SK-N-SH (cell line): Measurements from ENCODE around the gene DUS3L. TPM values are rescaled to one million over a fixed set of nuclear protein-coding genes. Genes with fewer than 3 reads are reported as not detected.

ENCODE experiments used
- CTCF ChIA-PET: fragments of 300-600, 350-600 bp; formaldehyde crosslinking; extraction: SDS; loops from one replicate; lab custom pipeline; 2021; lab: Yijun Ruan, JAX
- POLR2A ChIA-PET: fragments of 350-600 bp; sonication (Branson Sonifier 250); formaldehyde crosslinking; extraction: SDS; loops from one replicate; lab custom pipeline; 2020; ENCODE audit warnings: antibody characterized with exemption, inconsistent platforms; lab: Yijun Ruan, JAX
- DNase-seq: peaks from one replicate; pipeline ENCODE4 v3.0.0; 2012
- H2AFZ ChIP-seq: fragments of 200-600 bp; sonication (generic); 2 replicates; pipeline ENCODE4 v1.8.1; 2016; ENCODE audit warnings: antibody characterized with exemption, mild to moderate bottlenecking, low read depth
- H3F3A ChIP-seq: fragments of 200-600 bp; sonication (generic); replicated peaks from 2 replicates; pipeline ENCODE3; 2016; ENCODE audit warnings: antibody characterized with exemption, mild to moderate bottlenecking; ENCODE audit not compliant: insufficient read depth
- H3K27ac ChIP-seq, 2 experiments: fragments of 200-500 bp in 1 of 2; fragments of 200-600 bp in 1 of 2; sonication (Bioruptor generic) in 1 of 2; sonication (generic), shearing (Covaris generic) in 1 of 2; 2 replicates each; pipeline versions ENCODE4 v1.5.1 to v1.6.1; 2014 to 2016; ENCODE audit warnings: low read depth in 2 of 2, inconsistent platforms in 1 of 2, low read length in 1 of 2, mild to moderate bottlenecking in 1 of 2, mixed read lengths in 1 of 2
- H3K27me3 ChIP-seq: fragments of 200-600 bp; sonication (generic), shearing (Covaris generic); 2 replicates; pipeline ENCODE4 v1.6.1; 2016; ENCODE audit warnings: mixed run types; ENCODE audit not compliant: insufficient read depth
- H3K36me3 ChIP-seq, 2 experiments: fragments of 200-500 bp in 1 of 2; fragments of 200-600 bp in 1 of 2; sonication (Bioruptor generic) in 1 of 2; sonication (generic) in 1 of 2; replicated peaks in 1 of 2; 2 replicates each; pipeline versions ENCODE3 to v1.5.1; 2014 to 2016; ENCODE audit warnings: low read length in 1 of 2, mild to moderate bottlenecking in 1 of 2; ENCODE audit not compliant: insufficient read depth in 2 of 2, control insufficient read depth in 1 of 2
- H3K4me1 ChIP-seq, 2 experiments: fragments of 200-500 bp in 1 of 2; fragments of 200-600 bp in 1 of 2; sonication (Bioruptor generic) in 1 of 2; sonication (generic), shearing (Covaris generic) in 1 of 2; 2 replicates each; pipeline versions ENCODE4 v1.5.1 to v1.6.1; 2014 to 2016; ENCODE audit warnings: low read depth in 1 of 2, low read length in 1 of 2, mixed run types in 1 of 2; ENCODE audit not compliant: insufficient read depth in 2 of 2, control insufficient read depth in 1 of 2
- H3K4me2 ChIP-seq: fragments of 200-600 bp; sonication (generic), shearing (Covaris generic); 2 replicates; pipeline ENCODE4 v1.6.1; 2017; ENCODE audit warnings: mixed run types
- H3K4me3 ChIP-seq, 2 experiments: fragments of 200-500 bp in 1 of 2; fragments of 200-600 bp in 1 of 2; sonication (Bioruptor generic) in 1 of 2; sonication (generic), shearing (Covaris generic) in 1 of 2; 2 replicates each; pipeline versions ENCODE4 v1.5.1 to v1.8.1; 2014 to 2016; ENCODE audit warnings: low read depth in 2 of 2, inconsistent platforms in 1 of 2, low read length in 1 of 2, mild to moderate bottlenecking in 1 of 2, mixed read lengths in 1 of 2, moderate library complexity in 1 of 2
- H3K79me2 ChIP-seq: fragments of 200-600 bp; sonication (generic); 2 replicates; pipeline ENCODE4 v1.8.1; 2017; ENCODE audit warnings: mild to moderate bottlenecking; ENCODE audit not compliant: insufficient read depth
- H3K9ac ChIP-seq: fragments of 200-600 bp; sonication (generic); 2 replicates; pipeline ENCODE4 v1.6.1; 2017; ENCODE audit warnings: mixed run types
- H3K9me2 ChIP-seq: fragments of 200-600 bp; sonication (generic); 2 replicates; pipeline ENCODE4 v1.6.1; 2017; ENCODE audit warnings: mixed run types
- H3K9me3 ChIP-seq: fragments of 200-600 bp; sonication (generic); 2 replicates; pipeline ENCODE4 v1.6.1; 2017; ENCODE audit warnings: mixed run types, mild to moderate bottlenecking, moderate library complexity
- H4K20me1 ChIP-seq: fragments of 200-600 bp; sonication (generic); 2 replicates; pipeline ENCODE4 v1.6.1; 2017; ENCODE audit warnings: mild to moderate bottlenecking, mixed run types; ENCODE audit not compliant: insufficient read depth
- CHD2 ChIP-seq: fragments of 150-350 bp; IDR thresholded peaks from 2 replicates; pipeline ENCODE4 v1.6.1; 2018; ENCODE audit warnings: low read length; ENCODE audit not compliant: partially characterized antibody
- ELF1 ChIP-seq: IDR thresholded peaks from 2 replicates; pipeline ENCODE4 v1.4.0; 2012
- EP300 ChIP-seq, 2 experiments: IDR thresholded peaks; 2 replicates each; pipeline versions ENCODE4 v1.4.0 to v1.6.1; 2012; ENCODE audit warnings: borderline replicate concordance in 1 of 2, low read depth in 1 of 2, low read length in 1 of 2
- EZH2phosphoT487 ChIP-seq: fragments of 200-600 bp; sonication (generic); IDR thresholded peaks from 2 replicates; pipeline ENCODE4 v1.6.1; 2017; ENCODE audit warnings: low read depth, mixed run types, mild to moderate bottlenecking, antibody characterized with exemption, moderate library complexity, borderline replicate concordance
- FOSL2 ChIP-seq: IDR thresholded peaks from 2 replicates; pipeline ENCODE4 v1.4.0; 2012; ENCODE audit warnings: low read depth, mild to moderate bottlenecking, moderate library complexity, borderline replicate concordance
- FOXJ3 ChIP-seq: sonication (generic); formaldehyde crosslinking; IDR thresholded peaks from 2 replicates; pipeline ENCODE4 v1.5.1; 2020; ENCODE audit warnings: mild to moderate bottlenecking, missing genetic modification reagents
- FOXM1 ChIP-seq: IDR thresholded peaks from 2 replicates; pipeline ENCODE4 v1.4.0; 2012; ENCODE audit warnings: low read depth, mild to moderate bottlenecking
- GATA2 ChIP-seq: sonication (generic); formaldehyde crosslinking; IDR thresholded peaks from 2 replicates; pipeline ENCODE4 v1.5.0; 2020; ENCODE audit warnings: mild to moderate bottlenecking, missing genetic modification reagents
- MEF2A ChIP-seq: IDR thresholded peaks from 2 replicates; pipeline ENCODE4 v1.4.0; 2012; ENCODE audit warnings: low read depth, borderline replicate concordance
- NFIC ChIP-seq: IDR thresholded peaks from 2 replicates; pipeline ENCODE4 v1.4.0; 2012; ENCODE audit warnings: borderline replicate concordance
- RCOR1 ChIP-seq: fragments of 150-350 bp; IDR thresholded peaks from 2 replicates; pipeline ENCODE4 v1.6.1; 2017; ENCODE audit warnings: antibody characterized with exemption, low read length
- TAF1 ChIP-seq: IDR thresholded peaks from 2 replicates; pipeline ENCODE4 v1.6.1; 2012; ENCODE audit warnings: low read depth, mild to moderate bottlenecking, low read length, moderate library complexity, borderline replicate concordance
- YY1 ChIP-seq: IDR thresholded peaks from 2 replicates; pipeline ENCODE4 v1.4.0; 2012; ENCODE audit warnings: low read depth, mild to moderate bottlenecking
- WGBS: methylation state at CpG from one replicate; pipeline ENCODE4 v1.1.6; 2017; ENCODE audit warnings: low lambda C conversion rate; 5-methylcytosine and 5-hydroxymethylcytosine counted together
- polyA plus RNA-seq, 3 experiments: library from polyadenylated mRNA; depleted of rRNA; stranded (reverse); fragments of >200 nt; gene quantifications; 2 replicates each; pipeline ENCODE4 v1.2.3, GENCODE V29; 2012
- TF ChIP-seq, protein P1 (sequence below): IDR thresholded peaks from 2 replicates; pipeline ENCODE4; 2012
- TF ChIP-seq, protein P2 (sequence below): IDR thresholded peaks from 2 replicates; pipeline ENCODE4 v1.6.1; 2012; ENCODE audit warnings: mild to moderate bottlenecking, low read depth, low read length, moderate library complexity
- TF ChIP-seq, protein P3 (sequence below): fragments of 150-350 bp; IDR thresholded peaks from 2 replicates; pipeline ENCODE4 v1.6.1; 2017; ENCODE audit warnings: antibody characterized with exemption, low read length, low read depth, borderline replicate concordance
- TF ChIP-seq, protein P4 (sequence below): IDR thresholded peaks from 2 replicates; pipeline ENCODE4 v1.4.0; 2012; ENCODE audit warnings: low read depth, borderline replicate concordance
- TF ChIP-seq, protein P5 (sequence below): fragments of 150-350 bp; IDR thresholded peaks from 2 replicates; pipeline ENCODE4 v1.6.1; 2016; ENCODE audit warnings: mild to moderate bottlenecking, low read depth, low read length

The DUS3L gene
- polyA plus RNA-seq, 1 of the 3 experiments (the other 2 are of a cell fraction) = 44.0 TPM

DNA sequence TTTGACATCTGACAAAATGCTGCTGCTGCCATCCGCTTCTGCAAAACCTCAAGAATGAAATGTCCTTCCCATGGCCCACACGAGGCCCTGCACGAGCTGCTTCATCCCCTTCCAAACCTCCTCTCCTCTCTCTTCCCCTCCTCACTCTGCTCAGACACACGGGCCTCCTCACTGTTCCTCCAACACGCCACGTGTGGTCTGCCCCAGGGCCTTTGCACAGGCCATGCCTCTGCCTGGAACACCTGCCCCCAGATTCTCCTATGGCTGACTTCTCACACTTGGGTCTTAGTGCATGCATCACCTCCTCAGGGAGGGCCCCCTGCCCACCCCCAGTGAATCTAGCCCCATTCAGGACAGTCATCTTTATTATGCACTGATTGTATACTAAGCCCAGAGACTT lies 29.8 kb upstream of the DUS3L start:
- H2AFZ ChIP-seq = no peak overlapping the region
- no peak overlapping the region for H3K9ac ChIP-seq
- POLR2A ChIA-PET = no interaction called here
- no peaks in the 10 kb centered on the region for H3K9me2 ChIP-seq
- no peak for DNase-seq
- TF ChIP-seq EP300 (IDR thresholded peaks at IDR 0.05; ENCODE audit: borderline replicate concordance in 1 of 2, low read depth in 1 of 2, low read length in 1 of 2) (no peak), FOSL2 (no peak), FOXM1 (no peak), FOXJ3 (CRISPR knock-in tag) (no peak), YY1 (no peak), GATA2 (CRISPR knock-in tag) (no peak), EZH2phosphoT487 (no peak), MEF2A (no peak), CHD2 (no peak), NFIC (no peak), TAF1 (no peak), RCOR1 (no peak), ELF1 (no peak)
- TF ChIP-seq, protein P1, sequence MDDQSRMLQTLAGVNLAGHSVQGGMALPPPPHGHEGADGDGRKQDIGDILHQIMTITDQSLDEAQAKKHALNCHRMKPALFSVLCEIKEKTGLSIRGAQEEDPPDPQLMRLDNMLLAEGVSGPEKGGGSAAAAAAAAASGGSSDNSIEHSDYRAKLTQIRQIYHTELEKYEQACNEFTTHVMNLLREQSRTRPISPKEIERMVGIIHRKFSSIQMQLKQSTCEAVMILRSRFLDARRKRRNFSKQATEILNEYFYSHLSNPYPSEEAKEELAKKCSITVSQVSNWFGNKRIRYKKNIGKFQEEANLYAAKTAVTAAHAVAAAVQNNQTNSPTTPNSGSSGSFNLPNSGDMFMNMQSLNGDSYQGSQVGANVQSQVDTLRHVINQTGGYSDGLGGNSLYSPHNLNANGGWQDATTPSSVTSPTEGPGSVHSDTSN = no peak
- TF ChIP-seq, protein P2, sequence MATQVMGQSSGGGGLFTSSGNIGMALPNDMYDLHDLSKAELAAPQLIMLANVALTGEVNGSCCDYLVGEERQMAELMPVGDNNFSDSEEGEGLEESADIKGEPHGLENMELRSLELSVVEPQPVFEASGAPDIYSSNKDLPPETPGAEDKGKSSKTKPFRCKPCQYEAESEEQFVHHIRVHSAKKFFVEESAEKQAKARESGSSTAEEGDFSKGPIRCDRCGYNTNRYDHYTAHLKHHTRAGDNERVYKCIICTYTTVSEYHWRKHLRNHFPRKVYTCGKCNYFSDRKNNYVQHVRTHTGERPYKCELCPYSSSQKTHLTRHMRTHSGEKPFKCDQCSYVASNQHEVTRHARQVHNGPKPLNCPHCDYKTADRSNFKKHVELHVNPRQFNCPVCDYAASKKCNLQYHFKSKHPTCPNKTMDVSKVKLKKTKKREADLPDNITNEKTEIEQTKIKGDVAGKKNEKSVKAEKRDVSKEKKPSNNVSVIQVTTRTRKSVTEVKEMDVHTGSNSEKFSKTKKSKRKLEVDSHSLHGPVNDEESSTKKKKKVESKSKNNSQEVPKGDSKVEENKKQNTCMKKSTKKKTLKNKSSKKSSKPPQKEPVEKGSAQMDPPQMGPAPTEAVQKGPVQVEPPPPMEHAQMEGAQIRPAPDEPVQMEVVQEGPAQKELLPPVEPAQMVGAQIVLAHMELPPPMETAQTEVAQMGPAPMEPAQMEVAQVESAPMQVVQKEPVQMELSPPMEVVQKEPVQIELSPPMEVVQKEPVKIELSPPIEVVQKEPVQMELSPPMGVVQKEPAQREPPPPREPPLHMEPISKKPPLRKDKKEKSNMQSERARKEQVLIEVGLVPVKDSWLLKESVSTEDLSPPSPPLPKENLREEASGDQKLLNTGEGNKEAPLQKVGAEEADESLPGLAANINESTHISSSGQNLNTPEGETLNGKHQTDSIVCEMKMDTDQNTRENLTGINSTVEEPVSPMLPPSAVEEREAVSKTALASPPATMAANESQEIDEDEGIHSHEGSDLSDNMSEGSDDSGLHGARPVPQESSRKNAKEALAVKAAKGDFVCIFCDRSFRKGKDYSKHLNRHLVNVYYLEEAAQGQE = no peak
- TF ChIP-seq, protein P3, sequence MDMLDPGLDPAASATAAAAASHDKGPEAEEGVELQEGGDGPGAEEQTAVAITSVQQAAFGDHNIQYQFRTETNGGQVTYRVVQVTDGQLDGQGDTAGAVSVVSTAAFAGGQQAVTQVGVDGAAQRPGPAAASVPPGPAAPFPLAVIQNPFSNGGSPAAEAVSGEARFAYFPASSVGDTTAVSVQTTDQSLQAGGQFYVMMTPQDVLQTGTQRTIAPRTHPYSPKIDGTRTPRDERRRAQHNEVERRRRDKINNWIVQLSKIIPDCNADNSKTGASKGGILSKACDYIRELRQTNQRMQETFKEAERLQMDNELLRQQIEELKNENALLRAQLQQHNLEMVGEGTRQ = no peak
- TF ChIP-seq, protein P4, sequence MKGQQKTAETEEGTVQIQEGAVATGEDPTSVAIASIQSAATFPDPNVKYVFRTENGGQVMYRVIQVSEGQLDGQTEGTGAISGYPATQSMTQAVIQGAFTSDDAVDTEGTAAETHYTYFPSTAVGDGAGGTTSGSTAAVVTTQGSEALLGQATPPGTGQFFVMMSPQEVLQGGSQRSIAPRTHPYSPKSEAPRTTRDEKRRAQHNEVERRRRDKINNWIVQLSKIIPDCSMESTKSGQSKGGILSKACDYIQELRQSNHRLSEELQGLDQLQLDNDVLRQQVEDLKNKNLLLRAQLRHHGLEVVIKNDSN = no peak
- TF ChIP-seq, protein P5, sequence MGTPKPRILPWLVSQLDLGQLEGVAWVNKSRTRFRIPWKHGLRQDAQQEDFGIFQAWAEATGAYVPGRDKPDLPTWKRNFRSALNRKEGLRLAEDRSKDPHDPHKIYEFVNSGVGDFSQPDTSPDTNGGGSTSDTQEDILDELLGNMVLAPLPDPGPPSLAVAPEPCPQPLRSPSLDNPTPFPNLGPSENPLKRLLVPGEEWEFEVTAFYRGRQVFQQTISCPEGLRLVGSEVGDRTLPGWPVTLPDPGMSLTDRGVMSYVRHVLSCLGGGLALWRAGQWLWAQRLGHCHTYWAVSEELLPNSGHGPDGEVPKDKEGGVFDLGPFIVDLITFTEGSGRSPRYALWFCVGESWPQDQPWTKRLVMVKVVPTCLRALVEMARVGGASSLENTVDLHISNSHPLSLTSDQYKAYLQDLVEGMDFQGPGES = no peak
- TF ChIP-seq, all 33 proteins: peak for 0
- H3F3A ChIP-seq = no peaks in the 10 kb centered on the region
- CTCF ChIA-PET = interaction anchor here (1.2 to 5.8 kb wide), 3 partner anchors 11 to 18 kb away, joined by 5 to 51 read pairs (median 18); partner anchors contain the start of gene NRTN
- H3K9me3 ChIP-seq = no peaks in the 10 kb centered on the region
- no peaks in the 10 kb centered on the region; a peak in 1 of 4 replicates for H3K4me1 ChIP-seq
- no peaks in the 10 kb centered on the region for H4K20me1 ChIP-seq
- H3K27ac ChIP-seq = no peak overlapping the region
- no peak overlapping the region for H3K4me2 ChIP-seq
- H3K79me2 ChIP-seq = no peaks in the 10 kb centered on the region
- 36% methylated on average over 6 of the region's 6 CpGs for WGBS
- H3K36me3 ChIP-seq = no peaks in the 10 kb centered on the region
- no peak overlapping the region for H3K4me3 ChIP-seq
- H3K27me3 ChIP-seq = peaks cover 14% of the 10 kb centered on the region; the same call in 1 of the 2 replicates
